GM18511 (cell line): ENCODE results near the gene WBP1.
"Not testable (repeated sequence)": the region's sequence is repeated elsewhere in the genome, so short reads cannot be mapped to it uniquely, and the experiment has no call there.

ENCODE experiments used
- ATAC-seq: cut with Tn5 transposase; IDR thresholded peaks from one replicate; pipeline ENCODE4 v1.9.1; 2021; ENCODE audit warnings: mild to moderate bottlenecking, moderate library complexity; ENCODE audit not compliant: unreplicated experiment

The WBP1 gene

GRCh38 chr2:74426181-74426758 is 32.0 kb upstream of the WBP1 start:
- ATAC-seq = no peak

- ATAC-seq = no peak
Measured at GRCh38 chr2:74427551-74427950, 30.7 kb upstream of the WBP1 start.

GRCh38 chr2:74428675-74429074 is 29.6 kb upstream of the WBP1 start:
- no peak for ATAC-seq

GRCh38 chr2:74429487-74430451 is 28.5 kb upstream of the WBP1 start:
- ATAC-seq = no peak

- no peak for ATAC-seq
Measured at GRCh38 chr2:74430502-74430901, 27.7 kb upstream of the WBP1 start.

- ATAC-seq = no peak
Measured at GRCh38 chr2:74436111-74436805, 22.0 kb upstream of the WBP1 start.

GRCh38 chr2:74436848-74437695 is 21.2 kb upstream of the WBP1 start:
- no peak for ATAC-seq

- ATAC-seq = no peak
Measured at GRCh38 chr2:74438248-74438647, 20.0 kb upstream of the WBP1 start.

GRCh38 chr2:74439373-74439772 is 18.9 kb upstream of the WBP1 start:
- ATAC-seq = no peak

GRCh38 chr2:74439803-74440377 is 18.3 kb upstream of the WBP1 start:
- peak; percentile 1 for ATAC-seq

GRCh38 chr2:74440378-74441169 is 17.7 kb upstream of the WBP1 start:
- peak; percentile 88 for ATAC-seq

GRCh38 chr2:74441170-74441689 is 17.0 kb upstream of the WBP1 start:
- no peak for ATAC-seq

GRCh38 chr2:74441690-74442482 is 16.4 kb upstream of the WBP1 start, which contains the start of gene RTKN:
Gene RTKN, minus strand, starts transcription at chr2:74441937. Its CDS starts 121 bp downstream, at chr2:74441816.
- peak; percentile 33 for ATAC-seq

- not testable (repeated sequence) for ATAC-seq
Measured at GRCh38 chr2:74442483-74443297, 15.5 kb upstream of the WBP1 start.

GRCh38 chr2:74444498-74445318 is 13.5 kb upstream of the WBP1 start:
- no peak for ATAC-seq

- ATAC-seq = no peak
Measured at GRCh38 chr2:74447230-74447999, 10.8 kb upstream of the WBP1 start.
